CD14-positive monocyte (primary cell): Measurements from ENCODE around the gene BTBD1. TPM values are rescaled to one million over a fixed set of nuclear protein-coding genes. Genes with fewer than 3 reads are reported as not detected.
A peak's percentile ranks its signal among the peaks of the same experiment; 100 is the strongest.

ENCODE experiments used
- DNase-seq, 3 donors: peaks; one replicate each; pipeline ENCODE4 v3.0.0-alpha.2; 2011 to 2022
- H2AFZ ChIP-seq: 2 replicates; pipeline ENCODE4 v1.6.0; 2012; ENCODE audit warnings: mild to moderate bottlenecking, low read depth, low read length, inconsistent platforms; ENCODE audit not compliant: insufficient read depth, poor library complexity, severe bottlenecking
- H3K27ac ChIP-seq, 2 donors: 1 replicate in 1 of 2; 2 replicates in 1 of 2; pipeline ENCODE4 v1.5.1; 2012 to 2013; ENCODE audit warnings: low read length in 2 of 2, control low read depth in 1 of 2, inconsistent platforms in 1 of 2, low read depth in 1 of 2, mild to moderate bottlenecking in 1 of 2
- H3K27me3 ChIP-seq, 2 donors: one replicate each; pipeline versions ENCODE4 v1.6.0 to v1.6.1; 2011 to 2013; ENCODE audit warnings: low read length in 2 of 2; ENCODE audit not compliant: control insufficient read depth in 2 of 2, insufficient read depth in 2 of 2
- H3K36me3 ChIP-seq, 2 donors: replicated peaks in 1 of 2; 1 replicate in 1 of 2; 2 replicates in 1 of 2; pipeline versions ENCODE4 v1.5.1 to v1.6.1; 2012 to 2013; ENCODE audit warnings: low read length in 2 of 2, control low read depth in 1 of 2, inconsistent platforms in 1 of 2, mild to moderate bottlenecking in 1 of 2; ENCODE audit not compliant: insufficient read depth in 2 of 2, control insufficient read depth in 1 of 2
- H3K4me1 ChIP-seq, 2 donors: 1 replicate in 1 of 2; 2 replicates in 1 of 2; pipeline versions ENCODE4 v1.5.1 to v1.6.1; 2012 to 2013; ENCODE audit warnings: low read length in 2 of 2, control low read depth in 1 of 2, inconsistent platforms in 1 of 2, mild to moderate bottlenecking in 1 of 2, moderate library complexity in 1 of 2; ENCODE audit not compliant: insufficient read depth in 2 of 2, control insufficient read depth in 1 of 2
- H3K4me2 ChIP-seq: replicated peaks from 2 replicates; pipeline ENCODE3; 2012; ENCODE audit warnings: low read length, moderate library complexity, mild to moderate bottlenecking; ENCODE audit not compliant: poor library complexity, severe bottlenecking; ENCODE audit errors: extremely low read depth
- H3K4me3 ChIP-seq, 3 experiments: fragments of 200-600 bp in 1 of 3; sonication (generic) in 1 of 3; replicated peaks in 1 of 3; 1 replicate in 2 of 3; 2 replicates in 1 of 3; pipeline ENCODE4 v1.5.1; 2011 to 2013; ENCODE audit warnings: low read length in 3 of 3, mild to moderate bottlenecking in 3 of 3, control low read depth in 2 of 3, low read depth in 2 of 3, inconsistent platforms in 1 of 3, moderate library complexity in 1 of 3
- H3K79me2 ChIP-seq: 2 replicates; pipeline ENCODE4 v1.6.0; 2012; ENCODE audit warnings: mild to moderate bottlenecking, control low read depth, inconsistent platforms, low read length, moderate library complexity; ENCODE audit not compliant: insufficient read depth
- H3K9ac ChIP-seq: 2 replicates; pipeline ENCODE4 v1.6.0; 2017; ENCODE audit warnings: low read length, mild to moderate bottlenecking; ENCODE audit not compliant: insufficient read depth, poor library complexity, severe bottlenecking
- H3K9me3 ChIP-seq, 2 donors: replicated peaks in 1 of 2; 1 replicate in 1 of 2; 2 replicates in 1 of 2; pipeline versions ENCODE4 v1.5.1 to v1.6.1; 2012 to 2013; ENCODE audit warnings: low read length in 2 of 2, control low read depth in 1 of 2; ENCODE audit not compliant: control insufficient read depth in 1 of 2, insufficient read depth in 1 of 2
- H4K20me1 ChIP-seq: 2 replicates; pipeline ENCODE4 v1.6.0; 2012; ENCODE audit warnings: mild to moderate bottlenecking, low read length, control low read depth, moderate library complexity; ENCODE audit not compliant: insufficient read depth
- H3K27ac Mint-ChIP-seq, 7 donors: one replicate each; pipeline ENCODE4 v1.8.0; 2020; ENCODE audit warnings: mild to moderate bottlenecking in 7 of 7, mixed read lengths in 7 of 7, moderate library complexity in 6 of 7, inconsistent platforms in 2 of 7
- H3K27me3 Mint-ChIP-seq, 3 donors: one replicate each; pipeline ENCODE4 v1.8.0; 2021 to 2022; ENCODE audit warnings: low read depth in 3 of 3, mild to moderate bottlenecking in 3 of 3, mixed read lengths in 3 of 3, moderate library complexity in 3 of 3, inconsistent platforms in 1 of 3
- H3K36me3 Mint-ChIP-seq, 2 donors: one replicate each; pipeline ENCODE4 v1.8.0; 2020; ENCODE audit warnings: mixed read lengths in 2 of 2, inconsistent platforms in 1 of 2, mild to moderate bottlenecking in 1 of 2
- H3K4me1 Mint-ChIP-seq: one replicate; pipeline ENCODE4 v1.8.0; 2020; ENCODE audit warnings: mild to moderate bottlenecking, mixed read lengths
- H3K4me3 Mint-ChIP-seq, 2 donors: one replicate each; pipeline ENCODE4 v1.8.0; 2020; ENCODE audit warnings: mild to moderate bottlenecking in 2 of 2, mixed read lengths in 2 of 2, moderate library complexity in 1 of 2
- H3K9me3 Mint-ChIP-seq, 7 donors: one replicate each; pipeline ENCODE4 v1.8.0; 2020 to 2022; ENCODE audit warnings: mixed read lengths in 7 of 7, mild to moderate bottlenecking in 6 of 7, moderate library complexity in 6 of 7, inconsistent platforms in 2 of 7
- WGBS: methylation state at CpG from one replicate; pipeline ENCODE4 v1.1.5; 2013; ENCODE audit warnings: missing lambda C conversion rate; ENCODE audit not compliant: insufficient coverage; 5-methylcytosine and 5-hydroxymethylcytosine counted together
- intact Hi-C, 2 donors: fragments of 100-400 bp; cut with micrococcal nuclease; formaldehyde crosslinking; loops; one replicate each; pipeline versions ENCODE4 v1.15.0 to v1.15.1; 2023
- polyA plus RNA-seq, 3 donors: library from polyadenylated mRNA; depleted of rRNA in 1 of 3; unstranded in 2 of 3; stranded (reverse) in 1 of 3; fragments of 300-500 nt in 2 of 3; fragments of >200 nt in 1 of 3; fragmentation: Illumina TruSeq in 2 of 3; gene quantifications; 1 replicate in 2 of 3; 2 replicates in 1 of 3; pipeline ENCODE4 v1.2.3, GENCODE V29; 2012 to 2021
- TF ChIP-seq, protein P1 (sequence below): fragments of 200-600 bp; IDR thresholded peaks from one replicate; pipeline ENCODE4 v1.8.0; 2022; ENCODE audit warnings: antibody characterized with exemption, mild to moderate bottlenecking

The BTBD1 gene
- polyA plus RNA-seq, 3 donors, result 18.0 to 48.8 (median 37.2) TPM

DNA sequence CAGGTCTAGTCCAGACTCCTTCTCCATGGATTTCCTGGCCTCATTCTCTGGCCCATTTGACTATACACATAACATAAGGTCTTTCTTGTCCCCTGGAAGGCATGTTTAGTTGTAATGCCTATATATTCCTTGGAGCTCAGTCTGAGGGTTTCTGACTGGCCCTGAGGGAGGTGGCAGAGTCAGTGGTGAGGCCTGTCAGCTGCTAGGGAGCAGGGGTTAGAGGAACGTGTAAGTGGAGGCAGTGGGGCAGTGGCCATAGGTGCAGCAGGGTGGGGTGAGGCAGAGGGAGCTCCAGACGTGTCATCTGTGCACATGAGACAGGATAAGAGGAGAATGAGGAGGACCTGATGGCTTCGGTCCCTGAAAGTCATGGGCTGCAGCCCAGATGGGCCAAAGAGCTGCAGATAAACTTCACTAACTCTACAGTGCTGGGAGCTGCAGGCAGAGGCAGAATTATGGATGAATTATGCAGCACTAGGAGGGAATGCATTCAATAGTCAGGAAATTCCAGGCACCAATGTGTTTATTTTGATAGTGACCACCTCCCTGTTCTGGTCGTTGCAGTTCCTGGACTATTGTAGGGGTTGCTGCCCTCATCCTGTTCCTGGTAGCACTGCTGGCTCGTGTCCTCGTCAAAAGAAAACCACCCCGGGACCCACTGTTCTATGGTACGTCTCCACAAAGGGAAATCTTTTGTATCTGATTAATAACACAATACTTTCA, 45.3 kb upstream of the BTBD1 start:
- peak overlapping the region in 2 of 7 donors; percentile 44 to 72 for H3K27ac Mint-ChIP-seq
- WGBS, result 81% methylated on average over 4 of the region's 8 CpGs
- no peak overlapping the region for H3K4me2 ChIP-seq

DNA sequence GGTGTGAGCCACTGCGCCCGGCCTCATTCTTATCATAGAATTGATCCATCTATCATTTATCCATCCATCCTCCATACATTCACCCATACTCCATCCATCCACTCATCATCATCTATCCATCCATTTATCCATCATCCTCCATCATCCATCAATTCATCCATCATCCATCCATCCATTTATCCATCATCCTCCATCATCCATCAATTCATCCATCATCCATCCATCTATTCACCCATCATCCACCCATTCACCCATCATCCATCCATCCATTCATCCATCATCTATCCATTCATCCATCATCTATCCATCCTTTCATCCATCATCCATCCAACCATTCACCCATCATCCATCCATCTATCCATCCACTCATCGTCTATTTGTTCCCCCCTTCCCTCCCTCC, 44.1 kb upstream of the BTBD1 start:
- WGBS, result 94% methylated on average over 2 of the region's 3 CpGs
- H3K4me1 Mint-ChIP-seq, result peaks cover 35% of the 10 kb centered on the region
- peaks cover 0 to 8% (median 3%) of the 10 kb centered on the region in 7 donors for H3K9me3 Mint-ChIP-seq
- H3K36me3 Mint-ChIP-seq, result peaks cover 16 to 34% of the 10 kb centered on the region in 2 donors
- Histone ChIP-seq H3K4me2 (no peak overlapping the region), H3K27ac (no peak overlapping the region), H2AFZ (no peak overlapping the region), H3K4me1 (peaks cover 27 to 36% of the 10 kb centered on the region in 2 donors), H3K27me3 (peaks cover 0 to 4% of the 10 kb centered on the region in 2 donors), H3K9ac (no peak overlapping the region), H3K36me3 (peaks cover 35 to 44% of the 10 kb centered on the region in 2 donors), H3K9me3 (no peaks in the 10 kb centered on the region), H4K20me1 (peaks cover 53% of the 10 kb centered on the region), H3K79me2 (peaks cover 38% of the 10 kb centered on the region), H3K4me3 (no peak overlapping the region)
- TF ChIP-seq, protein P1, sequence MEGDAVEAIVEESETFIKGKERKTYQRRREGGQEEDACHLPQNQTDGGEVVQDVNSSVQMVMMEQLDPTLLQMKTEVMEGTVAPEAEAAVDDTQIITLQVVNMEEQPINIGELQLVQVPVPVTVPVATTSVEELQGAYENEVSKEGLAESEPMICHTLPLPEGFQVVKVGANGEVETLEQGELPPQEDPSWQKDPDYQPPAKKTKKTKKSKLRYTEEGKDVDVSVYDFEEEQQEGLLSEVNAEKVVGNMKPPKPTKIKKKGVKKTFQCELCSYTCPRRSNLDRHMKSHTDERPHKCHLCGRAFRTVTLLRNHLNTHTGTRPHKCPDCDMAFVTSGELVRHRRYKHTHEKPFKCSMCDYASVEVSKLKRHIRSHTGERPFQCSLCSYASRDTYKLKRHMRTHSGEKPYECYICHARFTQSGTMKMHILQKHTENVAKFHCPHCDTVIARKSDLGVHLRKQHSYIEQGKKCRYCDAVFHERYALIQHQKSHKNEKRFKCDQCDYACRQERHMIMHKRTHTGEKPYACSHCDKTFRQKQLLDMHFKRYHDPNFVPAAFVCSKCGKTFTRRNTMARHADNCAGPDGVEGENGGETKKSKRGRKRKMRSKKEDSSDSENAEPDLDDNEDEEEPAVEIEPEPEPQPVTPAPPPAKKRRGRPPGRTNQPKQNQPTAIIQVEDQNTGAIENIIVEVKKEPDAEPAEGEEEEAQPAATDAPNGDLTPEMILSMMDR, result no peak
- H3K27ac Mint-ChIP-seq, result peak overlapping the region in 1 of 7 donors; percentile 54
- intact Hi-C loops, result no loop called here
- no peak for DNase-seq
- H3K4me3 Mint-ChIP-seq, result no peak overlapping the region
- peaks cover 3 to 8% (median 7%) of the 10 kb centered on the region in 3 donors for H3K27me3 Mint-ChIP-seq

More for the DNA sequence above, 45.3 kb upstream of the BTBD1 start:
- Histone ChIP-seq H3K4me3 (no peak overlapping the region), H2AFZ (no peak overlapping the region), H3K9ac (no peak overlapping the region), H3K4me1 (peaks cover 20 to 27% of the 10 kb centered on the region in 2 donors), H3K36me3 (peaks cover 47 to 57% of the 10 kb centered on the region in 2 donors), H4K20me1 (peaks cover 53% of the 10 kb centered on the region), H3K9me3 (no peaks in the 10 kb centered on the region), H3K79me2 (peaks cover 38% of the 10 kb centered on the region), H3K27me3 (no peaks in the 10 kb centered on the region), H3K27ac (no peak overlapping the region)
- TF ChIP-seq, protein P1, result no peak
- Mint-ChIP-seq H3K9me3 (peaks cover 0 to 5% (median 3%) of the 10 kb centered on the region in 7 donors), H3K4me1 (peaks cover 28% of the 10 kb centered on the region), H3K4me3 (no peak overlapping the region), H3K27me3 (peaks cover 0 to 3% (median 0%) of the 10 kb centered on the region in 3 donors), H3K36me3 (peaks cover 16 to 31% of the 10 kb centered on the region in 2 donors)
- no peak for DNase-seq
- intact Hi-C loops, result no loop called here
